HepG2 (cell line): ENCODE data around the gene TOP1. TPM values are rescaled to one million over a fixed set of nuclear protein-coding genes. Genes with fewer than 3 reads are reported as not detected.

Experiments
- DR1 ChIP-seq: sonication (generic); formaldehyde crosslinking; IDR thresholded peaks from 2 replicates; pipeline ENCODE4 v1.8.0; 2021; ENCODE audit warnings: mild to moderate bottlenecking, missing genetic modification reagents, inconsistent platforms
- DRAP1 ChIP-seq: IDR thresholded peaks from 2 replicates; pipeline ENCODE4 v1.6.1; 2016; ENCODE audit warnings: missing genetic modification reagents, missing compliant biosample characterization
- MIER2 ChIP-seq: IDR thresholded peaks from 2 replicates; pipeline ENCODE4 v1.6.1; 2016; ENCODE audit warnings: missing biosample characterization, missing genetic modification reagents
- NFAT5 ChIP-seq: sonication (generic); formaldehyde crosslinking; IDR thresholded peaks from 2 replicates; pipeline ENCODE4 v1.4.0; 2020; ENCODE audit warnings: missing genetic modification reagents
- SNAPC2 ChIP-seq: sonication (generic); formaldehyde crosslinking; IDR thresholded peaks from 2 replicates; pipeline ENCODE4 v1.8.1; 2022; ENCODE audit warnings: mild to moderate bottlenecking, missing genetic modification reagents
- SP5 ChIP-seq: IDR thresholded peaks from 2 replicates; pipeline ENCODE4 v1.6.1; 2016; ENCODE audit warnings: low read depth, borderline replicate concordance
- ZNF737 ChIP-seq: sonication (generic); formaldehyde crosslinking; IDR thresholded peaks from 2 replicates; pipeline ENCODE4 v1.5.0; 2020; ENCODE audit warnings: missing genetic modification reagents, mild to moderate bottlenecking, borderline replicate concordance
- polyA plus RNA-seq, 8 experiments: library from polyadenylated mRNA; depleted of rRNA in 3 of 8; stranded (reverse) in 7 of 8; unstranded in 1 of 8; fragments of >200 nt; fragmentation: Illumina TruSeq in 4 of 8; extraction: Trizol in 4 of 8; gene quantifications; 2 replicates each; pipeline versions ENCODE4 v1.2.1 to v1.2.3, GENCODE V29; 2011 to 2016; ENCODE audit warnings: low read depth in 4 of 8, missing spikeins in 1 of 8, mixed read lengths in 1 of 8; ENCODE audit not compliant: insufficient read depth in 1 of 8
- total RNA-seq, 5 experiments: library from RNA; depleted of rRNA; stranded (reverse); fragments of >200 nt; fragmentation: Illumina TruSeq; extraction: Trizol; gene quantifications; 2 replicates each; pipeline ENCODE4 v1.2.3, GENCODE V29; 2016; ENCODE audit warnings: low read depth in 1 of 5

The TOP1 gene
- total and polyA plus RNA-seq, 2 of the 13 experiments (the other 11 are each of a cell fraction or from before 2014, with no cell fraction given) = 10.2 to 19.4 TPM

- 0 out of 2 replicates have a peak, but pooled peaks have one; percentile 27 for TF ChIP-seq NFAT5 (CRISPR knock-in tag)
- TF ChIP-seq DR1 (CRISPR knock-in tag) = 0 out of 2 replicates have a peak, but pooled peaks have one; percentile 63
- no peak for TF ChIP-seq MIER2 (CRISPR knock-in tag)
- TF ChIP-seq ZNF737 (CRISPR knock-in tag) = 0 out of 2 replicates have a peak, but pooled peaks have one; percentile 67
- no peak for TF ChIP-seq SP5 (CRISPR knock-in tag)
- no peak for TF ChIP-seq SNAPC2 (CRISPR knock-in tag)
- TF ChIP-seq DRAP1 (CRISPR knock-in tag) = peak; percentile 75; the same call in 1 of the 2 replicates
These were observed 21.6 kb upstream of the TOP1 start (continued) for GRCh38 chr20:41006936-41007474.
